Esophagus muscularis mucosa (tissue), 4 donors: ENCODE data around the gene HOATZ. TPM values are rescaled to one million over a fixed set of nuclear protein-coding genes. Genes with fewer than 3 reads are reported as not detected.

Experiments
- DNase-seq: peaks from one replicate; pipeline ENCODE4 v3.0.0-alpha.2; 2017; ENCODE audit errors: extremely low spot score
- H3K27ac ChIP-seq, 4 donors: fragments of 200-600 bp; sonication (generic); replicated peaks in 1 of 4; 1 replicate in 3 of 4; 2 replicates in 1 of 4; pipeline ENCODE4 v1.5.1; 2016 to 2019; ENCODE audit warnings: mild to moderate bottlenecking in 1 of 4
- H3K27me3 ChIP-seq, 4 donors: fragments of 200-600 bp; sonication (generic); one replicate each; pipeline versions ENCODE4 v1.5.1 to v1.6.0; 2016 to 2019
- H3K36me3 ChIP-seq, 4 donors: fragments of 200-600 bp; sonication (generic); one replicate each; pipeline ENCODE4 v1.5.1; 2016 to 2019
- H3K4me1 ChIP-seq, 4 donors: fragments of 200-600 bp; sonication (generic); one replicate each; pipeline ENCODE4 v1.5.1; 2016 to 2019
- H3K4me3 ChIP-seq, 4 donors: fragments of 200-600 bp; sonication (generic); 1 replicate in 2 of 4; 2 replicates in 2 of 4; pipeline ENCODE4 v1.5.1; 2016 to 2019; ENCODE audit warnings: mild to moderate bottlenecking in 4 of 4, moderate library complexity in 1 of 4
- H3K9me3 ChIP-seq, 4 donors: fragments of 200-600 bp; sonication (generic); 1 replicate in 3 of 4; 2 replicates in 1 of 4; pipeline ENCODE4 v1.5.1; 2016 to 2019
- EP300 ChIP-seq: sonication (generic); formaldehyde crosslinking; IDR thresholded peaks from one replicate; pipeline ENCODE4 v1.6.1; 2017; ENCODE audit warnings: antibody characterized with exemption
- POLR2A ChIP-seq: fragments of 450-650 bp; IDR thresholded peaks from one replicate; pipeline ENCODE4 v1.6.1; 2017; ENCODE audit warnings: antibody characterized with exemption, moderate library complexity, mild to moderate bottlenecking, low read depth
- POLR2AphosphoS5 ChIP-seq, 2 donors: sonication (generic); formaldehyde crosslinking; IDR thresholded peaks; one replicate each; pipeline ENCODE4 v1.6.1; 2017; ENCODE audit warnings: antibody characterized with exemption in 2 of 2
- WGBS: methylation state at CpG from one replicate; pipeline ENCODE4 v1.1.5; 2018; 5-methylcytosine and 5-hydroxymethylcytosine counted together
- intact Hi-C: fragments of 100-400 bp; cut with DNase I; formaldehyde crosslinking; loops from one replicate; pipeline ENCODE4 v1.15.1; 2023
- small RNA-seq, 3 donors: library from RNA; depleted of rRNA; stranded (forward); fragments of <200 nt; gene quantifications; one replicate each; pipeline ENCODE3, GENCODE V24; 2016
- total RNA-seq, 4 donors: library from RNA; depleted of rRNA; stranded (reverse); fragments of >200 nt; gene quantifications; one replicate each; pipeline versions ENCODE4 v1.1.0 to v1.2.1, GENCODE V29; 2016
- TF ChIP-seq, protein P1 (sequence below), 3 experiments: fragments of 200-600 bp in 2 of 3; fragments of 450-650 bp in 1 of 3; sonication (generic) in 2 of 3; IDR thresholded peaks; one replicate each; pipeline ENCODE4 v1.5.1; 2017 to 2019; ENCODE audit warnings: antibody characterized with exemption in 3 of 3, mild to moderate bottlenecking in 2 of 3, moderate library complexity in 1 of 3

Gene HOATZ
- total RNA-seq, 4 donors from 2014 or later, result not detected

DNA sequence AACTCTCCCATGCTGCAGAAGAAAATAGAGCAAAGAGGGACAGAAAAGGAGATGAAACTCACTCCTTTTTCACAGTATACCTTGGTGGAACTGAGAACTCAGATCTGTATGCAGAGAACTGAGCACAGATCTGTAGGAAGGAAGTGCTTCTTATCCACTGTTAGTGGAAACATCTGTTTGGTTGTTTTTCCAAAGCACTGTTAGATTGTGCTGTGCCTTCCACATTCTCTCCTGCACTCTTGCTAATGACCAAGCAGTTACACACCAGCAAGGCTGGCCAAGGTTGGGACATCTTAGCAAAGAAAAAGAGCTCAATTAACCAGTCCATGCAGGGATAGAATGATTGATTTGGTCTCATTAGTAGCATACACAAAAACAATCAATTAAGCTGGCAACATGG, 67.6 kb downstream of the HOATZ start:
- TF ChIP-seq POLR2AphosphoS5 (IDR thresholded peaks at IDR 0.05) (no peak), EP300 (no peak), POLR2A (no peak)
- TF ChIP-seq, protein P1, sequence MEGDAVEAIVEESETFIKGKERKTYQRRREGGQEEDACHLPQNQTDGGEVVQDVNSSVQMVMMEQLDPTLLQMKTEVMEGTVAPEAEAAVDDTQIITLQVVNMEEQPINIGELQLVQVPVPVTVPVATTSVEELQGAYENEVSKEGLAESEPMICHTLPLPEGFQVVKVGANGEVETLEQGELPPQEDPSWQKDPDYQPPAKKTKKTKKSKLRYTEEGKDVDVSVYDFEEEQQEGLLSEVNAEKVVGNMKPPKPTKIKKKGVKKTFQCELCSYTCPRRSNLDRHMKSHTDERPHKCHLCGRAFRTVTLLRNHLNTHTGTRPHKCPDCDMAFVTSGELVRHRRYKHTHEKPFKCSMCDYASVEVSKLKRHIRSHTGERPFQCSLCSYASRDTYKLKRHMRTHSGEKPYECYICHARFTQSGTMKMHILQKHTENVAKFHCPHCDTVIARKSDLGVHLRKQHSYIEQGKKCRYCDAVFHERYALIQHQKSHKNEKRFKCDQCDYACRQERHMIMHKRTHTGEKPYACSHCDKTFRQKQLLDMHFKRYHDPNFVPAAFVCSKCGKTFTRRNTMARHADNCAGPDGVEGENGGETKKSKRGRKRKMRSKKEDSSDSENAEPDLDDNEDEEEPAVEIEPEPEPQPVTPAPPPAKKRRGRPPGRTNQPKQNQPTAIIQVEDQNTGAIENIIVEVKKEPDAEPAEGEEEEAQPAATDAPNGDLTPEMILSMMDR (IDR thresholded peaks at IDR 0.05), result no peak
- Histone ChIP-seq H3K4me3 (no peak overlapping the region), H3K9me3 (no peaks in the 10 kb centered on the region), H3K27ac (no peak overlapping the region), H3K27me3 (no peaks in the 10 kb centered on the region), H3K36me3 (no peaks in the 10 kb centered on the region), H3K4me1 (peaks cover 0 to 11% (median 7%) of the 10 kb centered on the region in 4 donors)
- DNase-seq, result peak; percentile 50
- intact Hi-C loops, result no loop called here

DNA sequence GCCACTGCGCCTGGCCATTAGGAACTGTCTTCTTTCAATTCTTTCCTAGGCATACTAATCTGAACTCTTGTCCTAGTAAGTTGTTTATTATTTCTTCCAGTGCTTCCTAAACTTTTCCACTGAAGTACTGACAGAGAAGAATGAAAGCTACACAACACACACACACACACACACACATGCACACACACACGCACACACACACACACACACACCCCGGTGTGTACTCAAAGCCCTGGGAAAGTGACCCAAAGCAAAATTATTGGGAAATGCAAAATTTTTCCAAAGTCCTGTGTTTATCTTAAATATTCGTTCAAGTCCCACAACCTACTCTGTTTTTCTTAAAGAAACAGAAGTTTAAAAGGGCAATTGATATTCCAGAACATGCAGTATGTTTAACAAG, 68.3 kb downstream of the HOATZ start:
- Histone ChIP-seq H3K36me3 (no peaks in the 10 kb centered on the region), H3K27ac (no peak overlapping the region), H3K9me3 (no peaks in the 10 kb centered on the region), H3K4me3 (no peak overlapping the region), H3K4me1 (peaks cover 0 to 11% (median 7%) of the 10 kb centered on the region in 4 donors), H3K27me3 (no peaks in the 10 kb centered on the region)
- intact Hi-C loops, result no loop called here
- TF ChIP-seq, protein P1 (IDR thresholded peaks at IDR 0.05), result no peak
- TF ChIP-seq EP300 (no peak), POLR2A (no peak), POLR2AphosphoS5 (IDR thresholded peaks at IDR 0.05) (no peak)
- no peak for DNase-seq
- 44% methylated on average over 4 of the region's 4 CpGs for WGBS

- DNase-seq, result no peak
- no peak overlapping the region for H3K27ac ChIP-seq
- no peaks in the 10 kb centered on the region for H3K27me3 ChIP-seq
- WGBS, result 41% methylated on average over 2 of the region's 2 CpGs
- TF ChIP-seq POLR2AphosphoS5 (IDR thresholded peaks at IDR 0.05) (no peak), EP300 (no peak), POLR2A (no peak)
- TF ChIP-seq, protein P1 (IDR thresholded peaks at IDR 0.05), result no peak
- H3K36me3 ChIP-seq, result no peaks in the 10 kb centered on the region
- H3K4me1 ChIP-seq, result peaks cover 0 to 21% (median 17%) of the 10 kb centered on the region in 4 donors
- intact Hi-C loops, result loop anchor here (5.0 kb wide), 1 partner anchor 257 kb away; no protein-coding TSS in a partner anchor
- no peaks in the 10 kb centered on the region for H3K9me3 ChIP-seq
- H3K4me3 ChIP-seq, result no peak overlapping the region
Observed at GRCh38 chr11:111585371-111585770, 70.8 kb downstream of the HOATZ start.

GRCh38 chr11:111586388-111586831, 71.8 kb downstream of the HOATZ start:
- WGBS, result 13% methylated on average over 1 of the region's 1 CpG
- TF ChIP-seq, protein P1 (IDR thresholded peaks at IDR 0.05), result peak; percentile 47 to 61 (median 57)
- no peak for TF ChIP-seq POLR2AphosphoS5 (IDR thresholded peaks at IDR 0.05)
- no peaks in the 10 kb centered on the region for H3K36me3 ChIP-seq
- intact Hi-C loops, result loop anchor here (5.0 kb wide), 1 partner anchor 256 kb away; no protein-coding TSS in a partner anchor
- H3K4me3 ChIP-seq, result no peak overlapping the region
- no peak overlapping the region for H3K27ac ChIP-seq
- no peaks in the 10 kb centered on the region for H3K27me3 ChIP-seq
- peaks cover 0 to 26% (median 22%) of the 10 kb centered on the region in 4 donors for H3K4me1 ChIP-seq
- DNase-seq, result no peak
- H3K9me3 ChIP-seq, result no peaks in the 10 kb centered on the region

Small RNAs within 50 kb of the gene (small RNA-seq; reads per million reads assigned to genes)
- gene MIR34B (0 reads per million in 3 donors), gene MIR34C (1.7 to 3.2 (median 2.3) reads per million in 3 donors)

Other genes starting within 250 kb of the HOATZ start
- 1 to 10 TPM in 2 of 4 donors, under 1 TPM in 1, not detected in 1; 0.99 to 2.9 (median 2.2) TPM for gene POU2AF3, start 216.2 kb upstream of the HOATZ start, total RNA-seq
- under 1 TPM in 2 of 4 donors, not detected in 2; 0.17 TPM for gene POU2AF1, start 135.5 kb upstream of the HOATZ start, total RNA-seq
- gene BTG4, start 2.4 kb upstream of the HOATZ start, total RNA-seq, result not detected
- gene LAYN, start 25.9 kb downstream of the HOATZ start, total RNA-seq, result 10 to 100 TPM; 12.0 to 47.1 (median 18.5) TPM
- gene SIK2, start 87.7 kb downstream of the HOATZ start, total RNA-seq, result 10 to 100 TPM; 14.5 to 22.1 (median 17.4) TPM